Liver (tissue), 3 donors: Measurements from ENCODE around the gene IL9R.
"Not testable (repeated sequence)": the region's sequence is repeated elsewhere in the genome, so short reads cannot be mapped to it uniquely, and the experiment has no call there.

ENCODE experiments used
- CTCF ChIP-seq: fragments of 150-350 bp; IDR thresholded peaks from 2 replicates; pipeline ENCODE4 v1.5.1; 2017; ENCODE audit warnings: improper control_type of control experiment, low read depth, low read length; ENCODE audit not compliant: missing input control
- TAF1 ChIP-seq: conservative IDR thresholded peaks from 2 replicates; pipeline ENCODE4 v1.6.1; 2016; ENCODE audit warnings: antibody characterized with exemption, mild to moderate bottlenecking
- donor health status: healthy.
- donor health status: healthy.

- TF ChIP-seq CTCF, TAF1: not testable (repeated sequence)
Measured at GRCh38 chrX:156013286-156013953, 15.9 kb downstream of the IL9R start.
